Stimulated activated CD4-positive, alpha-beta T cell treated with anti-CD3 and anti-CD28 coated beads, TNF-alpha, amount 100 ng/mL, for 4 hours (primary cell): ENCODE measurements around the gene PRRG4.
"Not testable (repeated sequence)": the region's sequence is repeated elsewhere in the genome, so short reads cannot be mapped to it uniquely, and the experiment has no call there.

ENCODE experiments used
- DNase-seq, 3 experiments: peaks; one replicate each; pipeline ENCODE4 v3.0.0-alpha.2; 2020; ENCODE audit warnings: low read depth in 3 of 3

PRRG4 gene

GRCh38 chr11:32830796-32831195, 1.1 kb downstream of the PRRG4 start:
- DNase-seq = no peak

- no peak for DNase-seq
These were observed 1.5 kb downstream of the PRRG4 start for GRCh38 chr11:32831221-32831620.

- DNase-seq = no peak
These were observed 4.2 kb downstream of the PRRG4 start for GRCh38 chr11:32833921-32834320.

- no peak for DNase-seq
These were observed 7.2 kb downstream of the PRRG4 start for GRCh38 chr11:32836946-32837345.

GRCh38 chr11:32838505-32839274, 9.0 kb downstream of the PRRG4 start:
- no peak for DNase-seq

DNA sequence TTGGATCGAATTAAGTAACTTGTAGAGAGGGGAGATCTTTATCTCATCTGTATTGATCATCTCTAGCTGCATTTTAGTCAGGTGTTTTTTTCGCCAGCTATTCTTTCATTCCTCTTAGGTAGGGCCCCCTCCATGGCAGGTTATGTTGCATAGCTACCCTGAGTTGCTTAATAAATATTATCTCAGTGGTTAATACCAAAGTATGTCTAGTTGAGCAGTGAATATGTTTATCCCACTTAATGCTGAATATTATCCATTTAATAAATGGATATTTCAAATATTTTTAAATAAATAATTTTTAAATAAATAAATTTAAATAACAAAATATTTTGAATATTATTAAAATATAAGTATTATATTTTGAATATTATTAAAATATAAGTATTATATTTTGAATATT, 9.6 kb downstream of the PRRG4 start:
- no peak for DNase-seq

GRCh38 chr11:32840587-32840986, 10.9 kb downstream of the PRRG4 start:
- DNase-seq = no peak

DNA sequence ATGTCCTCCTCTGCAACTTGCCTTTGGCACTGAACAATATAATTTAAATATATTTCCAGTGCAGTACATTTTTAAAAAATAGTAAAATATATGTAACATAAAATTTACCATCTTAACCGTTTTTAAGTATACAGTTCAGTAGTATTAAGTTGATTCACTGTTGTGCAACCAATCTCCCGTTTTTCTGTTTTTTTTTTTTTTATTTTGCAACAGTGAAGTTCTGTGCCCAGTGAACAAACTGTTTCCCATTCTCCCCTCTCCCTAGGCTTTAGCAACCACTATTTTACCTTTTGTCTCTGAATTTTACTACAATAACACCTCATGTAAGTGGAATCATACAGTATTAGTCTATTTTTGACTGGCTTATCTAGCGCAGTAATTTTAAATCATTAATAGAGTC, 13.8 kb downstream of the PRRG4 start:
- no peak for DNase-seq

GRCh38 chr11:32847511-32847910, 17.8 kb downstream of the PRRG4 start:
- no peak for DNase-seq

- DNase-seq = no peak
These were observed 20.0 kb downstream of the PRRG4 start for GRCh38 chr11:32849761-32850160.

- no peak for DNase-seq
These were observed 21.5 kb downstream of the PRRG4 start for GRCh38 chr11:32851251-32851650.

DNA sequence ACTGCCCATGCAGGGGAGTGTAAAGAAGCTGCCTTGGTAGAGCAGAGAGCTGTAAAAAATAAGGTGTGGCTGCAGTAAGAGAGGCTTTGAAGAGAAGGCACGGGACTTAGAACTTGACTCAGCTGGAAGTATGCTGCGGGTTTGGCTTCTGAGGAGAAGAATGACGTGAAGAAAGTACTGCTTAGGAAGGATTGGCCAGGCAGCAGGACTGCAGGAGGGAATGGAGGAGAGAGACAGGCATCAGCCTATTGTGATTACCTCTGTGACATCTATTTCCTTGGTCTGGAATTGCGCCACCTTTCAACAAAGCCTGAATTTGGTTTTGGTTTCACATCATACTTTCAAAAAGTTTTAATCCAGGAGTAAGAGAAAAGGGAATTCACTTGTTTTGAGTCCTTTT, 22.5 kb downstream of the PRRG4 start:
- DNase-seq = no peak

DNA sequence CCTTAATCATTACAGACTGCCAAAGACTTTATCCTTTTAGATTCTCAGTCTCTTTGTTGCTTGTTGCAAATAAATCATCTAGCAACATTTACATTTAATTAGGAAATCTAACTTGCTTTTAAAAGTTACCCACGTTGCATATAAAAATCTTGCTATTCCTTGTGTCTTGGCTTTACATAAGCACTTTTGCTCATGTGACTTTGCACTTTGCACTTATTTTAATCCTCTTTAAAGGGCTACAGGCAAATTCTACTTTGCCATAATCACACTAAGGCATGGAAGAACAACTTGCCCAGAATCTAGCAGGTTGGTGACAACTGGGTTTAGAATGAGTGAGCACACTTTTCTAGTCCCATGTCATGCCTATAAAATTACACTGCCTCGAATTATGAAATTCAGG, 25.9 kb downstream of the PRRG4 start:
- DNase-seq = no peak

GRCh38 chr11:32858731-32859130, 29.0 kb downstream of the PRRG4 start:
- no peak for DNase-seq

- no peak for DNase-seq
These were observed 32.3 kb downstream of the PRRG4 start for GRCh38 chr11:32861850-32862577.

DNA sequence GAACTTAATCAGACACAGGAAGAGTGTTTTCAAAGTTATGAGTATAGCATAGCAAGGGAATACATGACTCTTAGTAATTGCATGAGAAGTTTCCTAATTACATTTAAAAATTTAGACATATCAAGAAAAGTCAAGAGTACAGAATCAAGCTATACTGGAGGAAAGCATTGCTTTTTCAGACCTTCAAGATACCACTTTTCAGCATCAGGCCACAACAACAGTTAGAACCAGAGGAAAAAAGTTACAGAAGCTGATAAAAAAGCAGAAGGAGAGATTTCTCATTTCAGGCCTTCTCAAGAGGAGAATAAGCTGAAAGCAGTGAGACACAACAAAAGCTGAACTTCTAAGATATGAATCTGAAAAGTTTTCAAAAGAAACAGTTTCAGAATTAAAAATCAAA, 34.8 kb downstream of the PRRG4 start:
- DNase-seq = no peak

GRCh38 chr11:32868752-32869151, 39.0 kb downstream of the PRRG4 start:
- not testable (repeated sequence) for DNase-seq

DNA sequence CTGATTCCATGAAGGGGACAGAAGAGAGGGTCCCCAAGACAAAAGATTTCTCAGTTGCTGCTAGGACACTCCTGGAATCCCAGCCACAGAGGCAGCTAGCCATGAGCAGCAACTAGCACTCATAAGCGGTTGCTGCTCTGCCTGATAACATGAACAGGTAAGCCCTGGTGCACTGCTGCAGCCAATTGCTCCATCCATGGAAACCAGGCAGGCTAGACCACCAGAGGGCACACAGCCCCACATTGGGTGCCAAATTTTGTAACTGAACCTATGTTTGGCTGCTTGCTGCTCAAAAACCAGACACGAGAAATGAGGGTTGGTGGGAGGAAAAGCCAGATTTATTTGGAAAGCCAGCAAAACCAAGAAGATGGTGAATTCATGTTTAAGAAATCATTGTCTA, 40.9 kb downstream of the PRRG4 start:
- no peak for DNase-seq

GRCh38 chr11:32874132-32874531, 44.4 kb downstream of the PRRG4 start:
- DNase-seq = no peak

GRCh38 chr11:32881286-32881685, 51.6 kb downstream of the PRRG4 start:
- DNase-seq = no peak

- no peak for DNase-seq
These were observed 53.7 kb downstream of the PRRG4 start for GRCh38 chr11:32883421-32883820.

- DNase-seq = no peak
These were observed 54.3 kb downstream of the PRRG4 start for GRCh38 chr11:32884023-32884422.

- DNase-seq = no peak
These were observed 55.1 kb downstream of the PRRG4 start for GRCh38 chr11:32884770-32885384.
